ENCODE measurements around the gene OSBPL10. TPM values are rescaled to one million over a fixed set of nuclear protein-coding genes. Genes with fewer than 3 reads are reported as not detected.

Gene OSBPL10
- total RNA-seq, 1 experiment from 2014 or later: 74.7 TPM

DNA sequence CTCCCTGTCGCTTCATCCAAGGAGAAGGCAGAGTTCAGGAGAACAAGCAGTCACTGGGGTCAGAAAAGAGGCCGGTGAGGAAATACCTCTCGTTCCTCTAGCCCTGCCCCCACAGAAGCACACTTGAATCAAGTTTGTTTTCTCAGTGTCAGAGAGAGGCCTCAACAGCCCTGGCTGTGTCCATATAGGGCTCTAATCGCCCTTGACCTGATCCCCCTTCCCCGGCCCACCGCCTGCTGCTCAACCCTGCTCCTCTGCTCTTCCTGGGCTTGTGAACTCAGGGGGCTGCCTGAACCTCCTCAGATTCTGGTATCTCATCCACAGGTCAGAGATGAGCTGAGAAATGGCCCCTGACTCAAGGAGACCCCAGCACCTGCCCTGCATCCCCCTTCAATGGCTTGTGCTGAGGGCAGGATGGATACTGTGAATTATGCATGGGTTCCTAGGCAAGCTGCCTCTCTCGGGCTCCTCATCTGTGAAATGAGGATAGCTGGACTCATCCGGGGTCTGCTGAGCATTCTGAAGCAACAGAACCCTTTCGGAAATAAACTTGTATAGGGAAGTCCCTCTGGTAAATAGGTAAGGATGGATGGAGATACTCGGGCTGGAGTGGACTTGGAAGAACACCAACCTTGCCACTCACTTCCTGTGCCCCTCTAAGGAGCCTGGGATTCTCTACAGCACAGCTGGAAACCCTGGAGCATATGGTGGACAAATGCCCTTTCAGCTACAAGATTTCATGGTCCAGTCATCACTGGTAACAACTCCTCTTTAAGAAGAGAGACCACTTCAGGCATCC, 300.8 kb downstream of the OSBPL10 start:
- Mint-ChIP-seq H3K9me3 (ENCODE audit: low read depth, unreplicated experiment) (no peaks in the 10 kb centered on the region), H3K4me3 (ENCODE audit: low read depth, unreplicated experiment) (no peak overlapping the region), H3K27me3 (ENCODE audit: unreplicated experiment) (no peaks in the 10 kb centered on the region), H3K36me3 (ENCODE audit: insufficient read depth, unreplicated experiment) (peaks cover 10% of the 10 kb centered on the region), H3K4me1 (ENCODE audit: low read depth, unreplicated experiment) (no peaks in the 10 kb centered on the region), H3K27ac (ENCODE audit: unreplicated experiment) (no peak overlapping the region)
- no TSS peak for BruUV-seq (replicated peaks)
- DNase-seq: no peak
- CTCF ChIA-PET: no interaction called here
- TF ChIP-seq, protein P1, sequence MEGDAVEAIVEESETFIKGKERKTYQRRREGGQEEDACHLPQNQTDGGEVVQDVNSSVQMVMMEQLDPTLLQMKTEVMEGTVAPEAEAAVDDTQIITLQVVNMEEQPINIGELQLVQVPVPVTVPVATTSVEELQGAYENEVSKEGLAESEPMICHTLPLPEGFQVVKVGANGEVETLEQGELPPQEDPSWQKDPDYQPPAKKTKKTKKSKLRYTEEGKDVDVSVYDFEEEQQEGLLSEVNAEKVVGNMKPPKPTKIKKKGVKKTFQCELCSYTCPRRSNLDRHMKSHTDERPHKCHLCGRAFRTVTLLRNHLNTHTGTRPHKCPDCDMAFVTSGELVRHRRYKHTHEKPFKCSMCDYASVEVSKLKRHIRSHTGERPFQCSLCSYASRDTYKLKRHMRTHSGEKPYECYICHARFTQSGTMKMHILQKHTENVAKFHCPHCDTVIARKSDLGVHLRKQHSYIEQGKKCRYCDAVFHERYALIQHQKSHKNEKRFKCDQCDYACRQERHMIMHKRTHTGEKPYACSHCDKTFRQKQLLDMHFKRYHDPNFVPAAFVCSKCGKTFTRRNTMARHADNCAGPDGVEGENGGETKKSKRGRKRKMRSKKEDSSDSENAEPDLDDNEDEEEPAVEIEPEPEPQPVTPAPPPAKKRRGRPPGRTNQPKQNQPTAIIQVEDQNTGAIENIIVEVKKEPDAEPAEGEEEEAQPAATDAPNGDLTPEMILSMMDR (IDR thresholded peaks at IDR 0.05; ENCODE audit: unreplicated experiment): no peak
- intact Hi-C loops (cut with micrococcal nuclease; ENCODE audit: unreplicated experiment): no loop called here

DNA sequence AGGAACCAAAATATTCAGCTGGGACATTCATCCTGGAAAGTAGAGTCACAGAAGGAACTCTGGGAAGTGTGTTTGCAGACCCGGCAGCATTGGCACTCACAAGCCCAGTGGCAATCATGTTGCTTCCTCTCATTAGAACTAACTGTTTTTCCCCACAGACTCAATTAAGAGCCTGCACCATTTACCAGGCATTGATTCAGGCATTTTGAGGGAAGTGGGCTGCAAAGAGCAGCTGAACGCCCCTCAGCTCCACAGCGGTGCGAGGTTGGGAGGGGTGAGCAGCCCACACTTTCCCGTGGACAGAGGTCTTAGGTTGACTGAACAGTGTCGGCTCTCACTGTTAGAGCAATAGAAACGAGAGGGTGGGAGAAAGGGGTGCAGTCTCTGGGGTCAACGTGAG, 304.5 kb downstream of the OSBPL10 start:
- no TSS peak for BruUV-seq (replicated peaks)
- H3K4me3 Mint-ChIP-seq (ENCODE audit: low read depth, unreplicated experiment): no peak overlapping the region
- CTCF ChIA-PET: no interaction called here
- H3K9me3 Mint-ChIP-seq (ENCODE audit: low read depth, unreplicated experiment): no peaks in the 10 kb centered on the region
- H3K4me1 Mint-ChIP-seq (ENCODE audit: low read depth, unreplicated experiment): no peaks in the 10 kb centered on the region
- no peak for DNase-seq
- peaks cover 5% of the 10 kb centered on the region for H3K36me3 Mint-ChIP-seq (ENCODE audit: insufficient read depth, unreplicated experiment)
- H3K27me3 Mint-ChIP-seq (ENCODE audit: unreplicated experiment): no peaks in the 10 kb centered on the region
- H3K27ac Mint-ChIP-seq (ENCODE audit: unreplicated experiment): no peak overlapping the region
- TF ChIP-seq, protein P1 (IDR thresholded peaks at IDR 0.05; ENCODE audit: unreplicated experiment): no peak
- intact Hi-C loops (cut with micrococcal nuclease; ENCODE audit: unreplicated experiment): no loop called here

DNA sequence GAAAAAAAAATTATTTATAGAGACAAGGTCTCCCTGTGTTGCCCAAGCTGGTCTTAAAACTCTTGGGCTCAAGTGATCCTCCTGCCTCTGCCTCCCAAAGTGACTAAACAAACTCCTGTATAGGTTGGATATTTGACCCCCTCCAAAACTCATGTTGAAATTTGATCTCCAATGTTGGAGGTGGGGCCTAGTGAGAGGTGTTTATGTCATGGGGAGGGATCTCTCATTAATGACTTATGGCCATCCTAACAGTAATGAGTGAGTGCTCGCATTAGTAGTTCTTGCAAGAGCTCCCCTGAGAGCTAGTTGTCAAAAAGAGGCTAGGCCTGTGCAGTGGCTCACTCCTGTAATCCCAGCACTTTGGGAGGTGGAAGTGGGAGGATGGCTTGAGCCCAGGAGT, 307.1 kb downstream of the OSBPL10 start:
- no peak overlapping the region for H3K4me3 Mint-ChIP-seq (ENCODE audit: low read depth, unreplicated experiment)

GRCh38 chr3:31671976-31672375, 309.1 kb downstream of the OSBPL10 start:
- Mint-ChIP-seq H3K36me3 (ENCODE audit: insufficient read depth, unreplicated experiment) (peaks cover 13% of the 10 kb centered on the region), H3K27me3 (ENCODE audit: unreplicated experiment) (no peaks in the 10 kb centered on the region), H3K4me3 (ENCODE audit: low read depth, unreplicated experiment) (no peak overlapping the region), H3K9me3 (ENCODE audit: low read depth, unreplicated experiment) (no peaks in the 10 kb centered on the region), H3K4me1 (ENCODE audit: low read depth, unreplicated experiment) (peaks cover 7% of the 10 kb centered on the region), H3K27ac (ENCODE audit: unreplicated experiment) (no peak overlapping the region)
- BruUV-seq (replicated peaks): no TSS peak
- intact Hi-C loops (cut with micrococcal nuclease; ENCODE audit: unreplicated experiment): no loop called here
- no peak for DNase-seq
- CTCF ChIA-PET: interaction anchor here (0.6 to 0.8 kb wide), 2 partner anchors 250 to 265 kb away, joined by 7 to 12 read pairs; no protein-coding TSS in a partner anchor
- TF ChIP-seq, protein P1 (IDR thresholded peaks at IDR 0.05; ENCODE audit: unreplicated experiment): no peak

More for the DNA sequence above, 307.1 kb downstream of the OSBPL10 start:
- intact Hi-C loops (cut with micrococcal nuclease; ENCODE audit: unreplicated experiment): no loop called here
- Mint-ChIP-seq H3K27me3 (ENCODE audit: unreplicated experiment) (no peaks in the 10 kb centered on the region), H3K9me3 (ENCODE audit: low read depth, unreplicated experiment) (no peaks in the 10 kb centered on the region), H3K4me1 (ENCODE audit: low read depth, unreplicated experiment) (peaks cover 7% of the 10 kb centered on the region), H3K36me3 (ENCODE audit: insufficient read depth, unreplicated experiment) (peaks cover 13% of the 10 kb centered on the region), H3K27ac (ENCODE audit: unreplicated experiment) (no peak overlapping the region)
- BruUV-seq (replicated peaks): no TSS peak
- DNase-seq: no peak
- CTCF ChIA-PET: interaction anchor here (0.6 kb wide), 1 partner anchor 409 kb away, joined by 3 read pairs; no protein-coding TSS in a partner anchor
- TF ChIP-seq, protein P1 (IDR thresholded peaks at IDR 0.05; ENCODE audit: unreplicated experiment): no peak
